PFSK-1 (cell line): ENCODE data around the gene S100A10.

Experiments
- FOXP2 ChIP-seq: optimal IDR thresholded peaks from 2 replicates; pipeline ENCODE3; 2011; ENCODE audit warnings: borderline replicate concordance, control low read depth, inconsistent platforms; ENCODE audit not compliant: insufficient read depth; ENCODE audit errors: extremely low read length, extremely low read depth
- REST ChIP-seq, 2 experiments: IDR thresholded peaks; 2 replicates each; pipeline versions ENCODE4 v1.6.1 to v1.8.0; 2011 to 2012; ENCODE audit warnings: low read depth in 2 of 2, low read length in 2 of 2, control low read depth in 1 of 2, inconsistent platforms in 1 of 2, mild to moderate bottlenecking in 1 of 2, moderate library complexity in 1 of 2; ENCODE audit not compliant: insufficient read depth in 1 of 2
- SIN3A ChIP-seq: IDR thresholded peaks from 2 replicates; pipeline ENCODE4 v1.6.1; 2012; ENCODE audit warnings: mild to moderate bottlenecking, low read length, moderate library complexity, borderline replicate concordance; ENCODE audit not compliant: insufficient read depth
- TAF1 ChIP-seq: IDR thresholded peaks from 2 replicates; pipeline ENCODE4 v1.6.1; 2012; ENCODE audit warnings: low read length, control low read depth, borderline replicate concordance; ENCODE audit not compliant: insufficient read depth

GRCh38 chr1:152018537-152018936 lies 24.9 kb upstream of the S100A10 start:
- TF ChIP-seq TAF1 (no peak), SIN3A (no peak), FOXP2 (no peak), REST (IDR thresholded peaks at IDR 0.05; ENCODE audit: insufficient read depth in 1 of 2, low read depth in 2 of 2, low read length in 2 of 2) (no peak)
